Ramos (cell line): ENCODE measurements around the gene SIVA1.

Source experiments
- in situ Hi-C: fragments of 300-500 bp; cut with MboI; formaldehyde crosslinking; loops from one replicate; pipeline ENCODE4 v1.14.3; 2022; ENCODE audit warnings: low sequenced_read_pairs; ENCODE audit not compliant: unreplicated experiment

The SIVA1 gene

DNA sequence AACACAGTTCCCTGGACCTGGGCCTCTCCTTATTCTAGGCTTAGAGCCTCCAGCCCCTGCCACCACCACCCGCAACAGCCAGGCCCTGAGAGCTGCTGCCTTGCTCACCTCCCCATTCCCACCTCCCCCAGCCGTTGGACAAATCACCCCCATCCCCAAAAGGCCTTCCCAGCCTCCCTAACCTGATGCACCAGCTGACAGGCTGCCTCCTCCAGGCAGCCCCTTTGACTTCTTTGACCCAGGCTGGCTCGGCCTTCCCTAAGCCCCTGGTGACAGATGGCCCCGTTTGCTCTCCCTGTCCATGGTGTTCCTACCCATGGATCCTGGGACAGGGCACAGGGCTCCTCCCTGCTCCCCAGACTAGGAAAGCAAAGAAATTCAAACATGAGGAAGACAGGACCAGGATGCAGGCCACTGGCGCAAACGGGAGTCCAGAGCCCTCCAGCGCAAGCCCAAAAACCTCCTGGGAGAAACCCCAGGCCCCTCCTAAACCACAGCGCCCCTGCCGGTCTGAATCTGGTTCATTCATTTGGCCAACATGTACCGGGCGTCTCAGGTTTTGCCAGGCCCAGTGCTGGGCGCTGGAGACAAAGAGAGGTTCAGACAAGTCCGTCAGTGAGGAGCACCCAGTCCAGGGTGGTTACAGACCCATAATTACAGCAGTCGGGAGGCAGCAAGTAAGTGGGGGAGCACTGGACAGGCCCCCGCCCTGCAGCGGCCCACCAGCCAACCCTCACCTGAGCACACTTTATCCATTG lies 40.2 kb downstream of the SIVA1 start:
- in situ Hi-C loops = no loop called here

DNA sequence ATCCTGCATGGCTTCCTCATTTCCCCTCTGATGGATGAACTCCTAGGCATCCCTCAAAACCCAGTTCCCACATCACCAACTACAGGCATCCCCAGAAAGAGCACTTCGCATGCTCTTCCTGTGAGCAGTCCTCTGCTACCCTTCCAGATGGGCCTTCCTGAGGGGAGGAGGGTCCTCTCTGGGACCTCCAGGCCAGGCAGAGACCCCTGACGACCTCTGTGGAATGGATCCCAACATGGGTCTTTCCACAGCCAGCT lies 40.7 kb downstream of the SIVA1 start:
- in situ Hi-C loops = no loop called here

DNA sequence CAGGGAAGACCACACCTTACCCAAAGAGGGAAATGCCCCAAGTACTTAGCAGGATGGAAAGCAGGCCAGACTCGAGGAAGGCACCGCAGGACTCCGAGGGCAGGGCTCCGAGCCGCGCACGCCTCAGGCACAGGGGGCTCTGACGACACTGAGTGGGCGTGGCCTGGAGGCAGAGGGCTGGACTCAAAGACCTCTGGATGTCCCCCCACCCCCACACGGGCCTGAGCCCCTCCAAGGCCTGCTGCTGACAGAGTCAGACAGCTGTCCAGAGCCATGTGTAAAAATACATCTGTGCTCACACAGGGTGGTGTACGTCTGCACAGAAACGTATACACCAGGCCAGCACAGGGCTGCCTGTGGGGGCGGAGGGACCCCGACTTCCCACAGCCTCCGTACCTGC lies 41.2 kb downstream of the SIVA1 start:
- in situ Hi-C loops = no loop called here

DNA sequence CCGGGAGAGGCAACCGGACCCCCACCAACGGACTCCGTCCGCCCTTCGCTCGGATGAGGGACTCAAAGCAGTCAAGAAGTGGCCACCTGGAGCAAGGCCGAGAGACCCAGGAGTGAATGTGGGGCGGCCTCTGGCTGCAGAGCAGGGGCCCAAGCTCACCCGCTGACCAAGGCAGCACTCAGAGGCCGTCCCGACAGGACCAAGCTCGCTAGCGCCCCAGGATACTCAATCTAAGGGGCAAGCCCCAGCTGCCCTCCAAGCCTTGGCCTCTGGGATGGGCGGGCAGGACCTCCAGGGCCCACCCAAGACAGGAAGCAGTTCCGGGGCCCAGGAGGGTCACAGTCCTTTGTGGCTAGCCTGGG lies 41.7 kb downstream of the SIVA1 start:
- in situ Hi-C loops = no loop called here

DNA sequence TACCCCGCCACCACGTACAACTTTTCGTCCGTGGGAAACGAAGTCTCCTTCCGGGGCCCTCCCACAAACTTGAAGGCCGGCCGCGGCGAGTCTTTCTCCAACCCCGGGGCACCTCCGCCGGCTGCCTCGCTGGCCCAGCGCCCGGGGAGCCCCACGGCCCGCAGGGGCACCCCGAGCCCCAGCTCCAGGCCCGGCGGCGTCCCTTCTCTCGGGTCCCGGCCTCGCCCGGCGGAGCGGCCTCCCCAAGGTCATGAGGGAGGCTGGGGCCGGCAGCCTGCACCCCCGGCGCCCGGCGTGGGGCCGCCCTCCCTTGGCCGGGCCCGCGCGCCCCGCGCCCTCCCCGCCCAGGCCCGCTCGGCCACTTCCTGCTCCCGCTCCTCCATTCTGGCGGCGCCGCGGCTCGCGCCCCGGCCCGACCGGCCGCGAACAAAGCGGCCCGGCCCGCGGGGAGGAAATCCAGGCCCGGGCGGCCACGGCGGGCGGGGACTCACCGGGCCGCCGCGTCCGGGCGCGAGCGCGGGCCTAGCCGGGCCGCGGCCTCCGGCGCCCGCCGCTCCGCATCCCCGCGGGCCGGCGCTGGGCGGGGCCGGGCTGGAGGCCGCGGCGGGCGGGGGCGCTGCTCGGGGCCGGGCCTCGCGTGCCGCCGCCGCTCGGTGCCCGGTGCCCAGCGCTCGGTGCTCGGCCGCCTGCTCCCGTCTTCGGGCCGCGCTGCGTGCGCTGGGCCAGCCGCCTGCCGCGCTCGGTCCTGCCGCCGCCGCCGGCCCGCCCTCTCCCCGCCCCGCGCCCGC lies 42.2 kb downstream of the SIVA1 start, which contains the start of gene AKT1:
Gene AKT1 (minus strand): TSS at position 756 of the 788 bp plus-strand sequence. CDS start 3,105 bp downstream, outside the sequence.
- in situ Hi-C loops = no loop called here

DNA sequence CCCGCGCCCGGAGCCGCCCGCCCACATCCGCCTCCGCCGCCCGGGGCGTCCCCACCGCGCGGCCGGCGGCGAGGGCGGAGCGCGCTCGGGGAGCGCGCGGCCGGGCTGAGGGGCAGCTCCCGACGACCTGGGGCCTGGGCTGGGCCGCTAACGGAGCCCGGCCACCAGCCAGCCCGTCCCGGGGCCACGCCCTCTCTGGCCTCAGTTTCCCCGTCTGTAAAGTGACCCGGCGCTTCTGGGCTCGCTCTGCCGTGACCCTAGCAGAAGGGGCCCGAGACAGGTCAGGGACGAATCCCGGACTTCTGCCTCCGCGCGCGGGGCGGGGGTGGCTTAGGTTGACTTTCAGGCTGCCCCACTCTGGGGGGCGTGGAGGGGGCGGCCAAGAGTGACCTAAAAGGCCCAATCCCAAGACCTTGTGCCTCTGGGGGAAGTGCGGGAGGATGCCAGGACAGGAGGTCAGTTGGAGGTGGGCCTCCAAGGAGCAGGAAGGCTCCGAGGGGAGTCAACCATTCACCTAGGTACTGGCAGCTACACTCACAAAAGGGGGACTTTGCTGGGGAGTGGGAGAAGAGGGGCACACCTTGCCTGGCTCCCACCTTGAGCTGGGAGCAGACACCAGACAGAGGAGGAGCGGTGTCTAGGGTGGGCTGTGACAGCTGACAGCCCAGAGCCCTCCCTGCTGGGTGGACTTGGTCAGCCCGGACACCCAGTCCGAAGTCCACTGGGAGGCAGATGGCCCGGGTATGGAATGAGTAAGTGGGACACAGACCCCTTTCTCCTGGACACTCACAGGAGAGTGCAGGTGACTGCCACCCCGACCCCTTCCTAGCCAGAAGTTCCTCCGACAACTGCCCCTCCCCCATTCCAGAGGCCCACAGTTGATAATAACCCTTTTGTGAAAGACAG lies 43.1 kb downstream of the SIVA1 start:
- in situ Hi-C loops = no loop called here

DNA sequence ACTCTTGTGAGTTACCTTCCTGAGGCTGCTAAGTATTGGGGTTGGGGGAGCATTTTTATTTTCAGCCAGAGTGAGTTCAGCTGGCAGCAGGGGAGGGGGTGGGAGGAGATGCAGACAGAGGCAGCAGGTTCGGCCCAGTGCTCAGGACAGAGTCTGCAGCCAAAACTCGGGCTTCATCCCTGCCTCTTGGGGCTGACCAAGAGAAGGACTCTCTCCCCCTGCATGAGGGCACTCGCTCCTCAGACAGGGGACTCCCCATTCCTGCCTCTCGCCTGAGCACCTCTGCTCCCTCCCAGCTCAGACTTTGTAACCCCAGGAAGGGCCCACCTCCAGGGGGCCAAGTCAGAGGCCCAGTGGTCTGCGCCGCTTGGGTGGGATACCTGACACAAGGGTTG lies 43.7 kb downstream of the SIVA1 start:
- in situ Hi-C loops = no loop called here

DNA sequence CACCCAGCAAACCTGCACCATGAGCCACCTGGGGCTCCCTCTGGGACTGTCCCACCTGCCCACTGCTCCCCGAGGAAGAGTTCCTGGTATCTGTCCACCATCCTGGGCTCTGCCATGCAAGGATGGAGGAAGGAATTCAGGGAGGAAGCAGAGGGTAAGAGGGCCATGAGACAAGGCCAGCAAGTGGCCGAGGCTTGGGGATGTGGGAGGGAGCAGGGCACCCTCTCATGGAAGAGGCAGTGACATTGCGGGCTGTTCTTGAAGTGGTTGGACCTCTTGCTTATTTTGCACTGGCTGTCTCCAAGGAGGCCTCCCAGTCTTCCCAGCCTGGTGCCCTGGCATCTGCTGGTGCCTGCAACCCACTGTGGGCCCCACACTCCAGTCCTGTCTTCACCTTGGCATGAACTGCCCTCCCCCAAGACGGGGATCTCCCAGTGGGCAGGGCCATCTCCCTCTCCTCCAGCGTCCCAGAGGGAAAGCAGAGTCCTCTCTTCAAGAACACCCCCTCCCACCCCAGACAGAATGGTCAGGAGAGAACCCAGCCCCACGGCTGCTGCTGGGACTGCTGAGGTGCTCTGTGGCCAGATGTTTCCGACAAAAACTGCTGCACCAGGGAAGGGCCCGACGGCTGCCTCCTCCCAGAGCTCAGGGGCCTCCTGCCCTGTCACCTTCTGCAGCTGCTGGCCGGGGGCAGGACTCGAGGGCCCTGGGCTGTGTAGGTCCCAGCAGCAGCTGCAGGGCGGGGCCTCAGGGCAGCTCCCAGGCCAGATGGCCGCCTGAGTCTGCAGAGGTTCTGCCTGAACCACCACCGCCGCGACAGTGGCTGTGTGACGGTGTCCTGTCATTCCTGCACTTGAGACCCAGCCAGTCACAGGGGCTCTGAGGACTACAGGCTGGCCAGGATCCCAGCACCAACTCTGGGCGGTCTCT lies 44.4 kb downstream of the SIVA1 start:
- in situ Hi-C loops = no loop called here

DNA sequence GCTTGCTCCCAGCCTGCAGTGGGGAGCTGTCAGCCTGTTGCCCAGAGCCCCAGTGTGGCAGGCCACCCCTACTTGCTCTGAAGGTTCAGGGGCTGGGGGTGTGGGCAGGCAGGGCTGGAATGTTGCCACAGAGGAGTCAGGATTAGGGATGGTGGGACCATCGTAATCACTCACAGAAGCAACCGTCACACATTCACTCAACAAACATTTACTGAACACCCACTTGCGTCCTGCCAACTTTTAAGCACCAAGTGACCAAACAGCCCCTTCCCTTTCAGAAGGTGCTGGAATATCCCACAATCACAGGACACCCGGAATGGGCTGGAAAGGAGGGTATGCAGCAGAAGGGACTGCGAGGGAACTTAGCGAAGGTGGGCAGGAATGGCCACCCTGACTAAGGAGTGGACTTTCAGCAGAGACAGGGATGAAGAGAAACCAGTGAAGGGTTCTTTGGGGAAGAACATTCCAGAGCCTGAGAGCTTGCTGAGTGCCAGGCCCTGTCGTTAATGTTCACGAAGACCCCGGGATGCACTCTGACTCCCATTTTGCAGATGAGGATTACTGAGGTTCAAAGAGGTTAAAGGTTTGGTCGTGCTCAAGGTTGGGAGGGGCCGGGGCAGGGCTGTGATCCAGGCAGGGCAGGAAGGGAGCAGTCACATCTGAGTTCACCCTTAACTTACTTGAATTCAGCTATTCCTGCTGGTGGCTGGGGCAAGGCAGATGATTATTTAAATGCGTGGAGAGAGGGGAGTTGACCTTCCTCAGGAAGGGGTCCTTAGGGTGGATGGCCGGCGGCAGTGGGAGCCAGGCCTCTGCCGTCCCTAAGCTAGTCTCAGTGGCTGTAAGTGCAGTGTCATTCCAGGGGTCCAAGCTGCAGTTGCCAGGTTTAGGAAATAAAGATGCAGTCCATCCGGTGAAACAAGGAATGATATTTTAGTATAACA lies 45.6 kb downstream of the SIVA1 start:
- in situ Hi-C loops = no loop called here

DNA sequence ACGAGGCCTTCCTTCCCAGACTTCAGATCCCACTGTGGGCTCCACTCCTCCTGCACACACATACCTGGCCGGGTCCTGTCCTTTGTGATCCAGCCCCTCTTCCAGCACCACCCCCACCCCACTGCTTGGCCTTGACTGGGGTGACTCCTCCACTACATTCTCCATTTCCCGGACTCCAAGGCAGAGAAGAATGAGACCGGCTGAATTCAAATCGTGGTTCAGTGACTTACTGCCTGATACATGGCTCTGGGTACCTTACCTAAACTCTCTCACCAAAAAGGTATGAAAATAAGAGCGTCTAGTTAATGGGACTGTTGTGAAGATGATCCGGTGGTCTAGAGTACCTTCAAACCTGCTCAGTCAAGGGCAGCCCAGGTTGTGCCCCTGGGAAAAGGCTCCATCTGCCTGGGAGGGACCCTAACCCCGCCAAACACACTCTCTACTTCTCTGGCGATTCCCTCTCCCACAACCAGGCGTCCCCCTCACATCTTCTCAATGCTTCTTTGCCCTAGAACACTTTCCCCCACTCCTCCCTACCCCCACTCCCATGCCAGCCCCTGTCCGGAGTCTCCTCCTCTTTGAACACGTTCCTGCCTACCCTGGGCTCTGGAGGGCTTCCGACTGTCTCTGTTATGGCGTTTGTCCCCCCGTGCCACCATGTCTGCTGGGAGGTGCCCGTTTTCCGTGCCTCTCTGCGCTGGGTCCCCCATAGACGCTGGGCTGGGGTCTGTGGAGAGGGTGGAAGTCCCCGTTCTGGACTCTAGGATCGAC lies 46.5 kb downstream of the SIVA1 start:
- in situ Hi-C loops = no loop called here

DNA sequence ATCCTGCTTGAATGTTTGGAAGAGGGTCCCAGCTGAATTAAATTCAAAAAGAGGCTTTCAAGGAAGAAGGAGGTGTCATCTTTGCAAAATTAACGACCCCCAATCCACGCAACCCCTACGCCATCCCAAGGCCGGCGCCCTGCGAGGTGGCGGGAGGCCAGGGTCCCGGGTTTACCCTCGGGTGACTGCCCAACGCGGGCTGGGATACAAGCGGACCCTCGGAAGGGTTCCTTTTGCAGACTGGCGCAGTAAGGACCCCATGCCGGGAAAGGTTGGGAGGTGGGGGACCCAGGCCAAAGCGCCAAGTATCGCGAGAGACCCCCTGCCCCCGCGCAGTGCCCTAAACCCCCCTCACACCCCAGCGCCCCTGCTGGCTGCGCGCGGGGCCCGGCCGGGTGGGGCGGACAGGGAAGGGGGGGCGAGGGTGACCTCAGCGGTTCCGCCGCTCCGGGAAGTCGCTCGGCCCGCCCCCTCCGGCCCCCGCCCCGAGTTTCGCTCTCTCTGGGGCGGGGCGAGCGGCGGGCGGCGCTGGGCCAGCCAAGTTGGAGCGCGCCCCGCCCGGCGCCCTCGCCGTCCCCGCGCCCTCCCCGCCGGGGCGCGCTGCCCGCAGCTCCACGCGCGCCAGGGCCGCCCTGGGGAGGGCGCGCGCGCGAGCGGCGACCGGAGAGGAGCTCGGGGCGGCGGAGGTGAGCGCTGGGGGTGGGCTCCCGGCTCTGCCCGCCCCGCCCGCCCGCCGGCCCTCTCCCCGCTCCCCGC lies 47.2 kb downstream of the SIVA1 start:
- in situ Hi-C loops = no loop called here

DNA sequence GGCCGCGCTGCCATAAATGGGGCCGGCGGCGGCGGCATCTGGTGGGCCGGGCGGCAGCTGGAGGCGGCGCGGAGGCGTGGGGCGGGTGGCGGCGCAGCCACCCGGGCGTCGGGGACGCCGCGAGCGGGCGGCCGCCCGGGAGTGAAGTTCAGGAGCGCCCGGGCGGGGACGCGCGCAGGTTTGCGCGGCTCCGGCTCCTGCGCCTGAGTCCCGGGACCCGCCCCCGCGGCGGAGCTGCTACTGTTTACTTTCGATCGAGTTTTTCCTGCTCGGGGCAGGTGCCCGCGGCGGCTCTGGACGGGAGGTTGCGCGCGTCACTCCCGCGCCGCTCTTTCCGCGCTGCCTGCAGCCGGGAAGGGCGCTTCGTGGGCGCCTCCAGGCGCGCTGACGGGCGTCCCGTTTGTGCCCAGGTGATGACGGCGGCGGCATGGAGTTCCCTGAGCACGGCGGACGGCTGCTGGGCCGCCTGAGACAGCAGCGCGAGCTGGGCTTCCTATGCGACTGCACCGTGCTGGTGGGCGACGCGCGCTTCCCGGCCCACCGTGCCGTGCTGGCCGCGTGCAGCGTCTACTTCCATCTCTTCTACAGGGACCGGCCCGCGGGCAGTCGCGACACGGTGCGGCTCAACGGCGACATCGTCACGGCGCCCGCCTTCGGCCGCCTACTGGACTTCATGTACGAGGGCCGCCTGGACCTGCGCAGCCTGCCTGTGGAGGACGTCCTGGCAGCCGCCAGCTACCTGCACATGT lies 48.0 kb downstream of the SIVA1 start, which contains the start of gene ZBTB42:
Gene ZBTB42 (plus strand): TSS at position 331 of the 749 bp plus-strand sequence. CDS start 97 bp downstream, at position 428.
- in situ Hi-C loops = no loop called here

DNA sequence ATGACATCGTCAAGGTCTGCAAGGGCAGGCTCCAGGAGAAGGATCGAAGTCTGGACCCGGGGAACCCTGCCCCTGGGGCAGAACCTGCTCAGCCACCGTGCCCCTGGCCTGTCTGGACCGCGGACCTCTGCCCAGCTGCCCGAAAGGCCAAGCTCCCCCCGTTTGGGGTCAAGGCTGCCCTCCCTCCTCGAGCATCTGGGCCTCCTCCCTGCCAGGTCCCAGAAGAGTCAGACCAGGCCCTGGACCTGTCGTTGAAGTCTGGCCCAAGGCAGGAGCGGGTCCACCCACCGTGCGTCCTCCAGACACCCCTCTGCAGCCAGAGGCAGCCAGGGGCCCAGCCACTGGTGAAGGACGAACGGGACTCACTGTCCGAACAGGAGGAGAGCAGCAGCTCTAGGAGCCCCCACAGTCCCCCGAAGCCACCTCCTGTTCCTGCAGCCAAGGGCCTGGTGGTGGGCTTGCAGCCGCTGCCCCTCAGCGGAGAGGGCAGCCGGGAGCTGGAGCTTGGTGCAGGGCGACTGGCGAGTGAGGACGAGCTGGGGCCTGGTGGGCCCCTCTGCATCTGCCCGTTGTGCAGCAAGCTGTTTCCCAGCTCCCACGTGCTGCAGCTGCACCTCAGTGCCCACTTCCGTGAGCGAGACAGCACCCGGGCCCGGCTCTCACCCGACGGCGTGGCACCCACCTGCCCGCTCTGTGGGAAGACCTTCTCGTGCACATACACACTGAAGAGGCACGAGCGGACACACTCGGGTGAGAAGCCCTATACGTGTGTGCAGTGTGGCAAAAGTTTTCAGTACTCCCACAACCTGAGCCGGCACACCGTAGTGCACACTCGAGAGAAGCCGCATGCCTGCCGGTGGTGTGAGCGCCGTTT lies 48.8 kb downstream of the SIVA1 start:
- in situ Hi-C loops = no loop called here

DNA sequence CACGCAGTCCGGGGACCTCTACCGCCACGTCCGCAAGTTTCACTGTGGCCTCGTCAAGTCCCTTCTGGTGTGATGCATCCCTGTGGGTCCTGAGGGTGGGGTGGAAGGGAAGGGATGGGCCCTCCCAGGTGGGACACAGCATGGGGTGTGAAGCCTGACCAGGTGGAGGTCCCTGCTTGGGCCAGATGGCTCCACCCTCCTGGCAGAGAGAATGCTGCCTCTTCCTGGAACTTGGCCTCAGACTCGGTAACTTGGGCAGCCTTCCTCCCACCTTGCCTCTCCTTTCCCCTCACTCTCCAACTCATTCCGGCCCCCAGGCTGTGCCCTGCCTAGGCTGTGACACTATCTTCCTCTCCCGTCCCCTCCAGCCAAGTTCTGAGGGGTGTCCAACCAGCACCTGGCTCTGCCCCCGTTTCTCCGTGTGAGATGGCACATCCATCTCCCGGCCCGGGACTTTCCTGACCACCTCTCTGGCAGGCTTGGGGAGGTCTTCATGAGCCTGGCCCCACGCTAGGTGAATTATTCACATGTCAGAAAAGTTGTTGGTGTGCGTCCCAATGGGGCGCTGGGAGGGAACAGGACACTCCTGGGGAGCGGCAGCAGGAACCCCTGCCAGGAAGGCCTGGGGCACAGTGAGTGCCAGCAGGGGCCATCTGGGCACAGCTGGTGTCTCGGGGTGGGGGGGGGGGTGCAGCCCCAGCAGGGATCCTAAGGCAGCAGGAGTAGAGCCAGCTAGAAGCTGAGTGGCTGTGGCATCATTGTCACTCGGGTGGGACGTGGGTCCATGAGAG lies 49.6 kb downstream of the SIVA1 start:
- in situ Hi-C loops = no loop called here
